ENCODE measurements around the gene TAF6L.
A peak's percentile ranks its signal among the peaks of the same experiment; 100 is the strongest.
"Not testable (repeated sequence)": the region's sequence is repeated elsewhere in the genome, so short reads cannot be mapped to it uniquely, and the experiment has no call there.

Gene TAF6L

GRCh38 chr11:62805961-62806441 is 34.8 kb downstream of the TAF6L start:
- no peak for DNase-seq

- DNase-seq: no peak
Measured at GRCh38 chr11:62806611-62807121, 35.5 kb downstream of the TAF6L start.

DNA sequence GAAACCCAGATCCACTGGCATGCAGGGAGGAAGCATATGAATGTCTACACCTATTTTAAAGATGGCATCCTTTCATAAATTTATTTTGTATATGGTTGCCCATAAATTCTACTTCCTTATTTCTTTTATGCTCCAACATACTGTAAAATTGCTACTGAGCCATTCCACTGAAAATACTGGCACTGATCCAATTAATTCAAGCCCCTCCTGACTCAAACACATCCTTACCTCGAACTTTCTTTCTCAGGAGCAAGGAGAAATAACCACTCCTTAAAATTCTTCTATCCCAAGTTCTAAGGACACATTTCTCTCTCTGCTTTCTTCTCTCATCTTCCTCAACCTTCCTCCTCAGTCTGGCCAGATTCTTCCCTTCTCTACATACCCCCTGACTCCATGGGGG is 39.6 kb downstream of the TAF6L start:
- DNase-seq: no peak

DNA sequence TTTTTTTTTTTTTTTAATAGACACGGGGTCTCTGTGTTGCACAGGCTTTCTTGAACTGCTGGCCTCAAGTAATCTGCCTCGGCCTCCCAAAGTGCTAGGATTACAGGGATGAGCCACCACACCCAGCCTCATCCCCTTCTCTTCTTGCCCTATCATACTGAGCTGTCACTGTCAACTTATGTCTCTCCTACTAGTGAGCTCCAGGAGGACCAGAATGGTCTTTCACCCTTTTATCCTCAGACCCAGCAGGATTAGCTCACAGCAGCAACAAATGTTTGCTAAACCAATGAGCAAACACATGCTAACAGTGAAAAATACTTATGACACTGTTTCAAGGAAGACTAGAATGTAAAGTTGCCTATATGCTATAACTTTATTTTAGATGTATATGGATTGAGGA is 40.5 kb downstream of the TAF6L start:
- DNase-seq: no peak

DNA sequence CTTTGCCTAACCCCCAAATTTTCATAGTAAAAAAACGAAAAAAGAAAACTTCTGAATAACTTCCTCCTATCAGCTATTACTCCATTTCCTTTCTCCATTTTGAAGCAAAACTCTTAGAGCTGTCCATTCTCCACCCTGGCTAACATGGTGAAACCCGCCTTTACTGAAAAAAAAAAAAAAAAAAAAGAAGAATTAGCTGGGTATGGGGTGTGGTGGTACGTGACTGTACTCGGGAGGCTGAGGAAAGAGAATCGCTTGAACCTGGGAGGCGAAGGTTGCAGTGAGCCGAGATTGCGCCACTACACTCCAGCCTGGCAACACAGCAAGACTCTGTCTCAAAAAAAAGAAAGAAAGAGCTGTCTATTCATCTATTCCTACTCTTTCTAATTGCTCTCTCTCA is 45.4 kb downstream of the TAF6L start:
- DNase-seq: no peak

DNA sequence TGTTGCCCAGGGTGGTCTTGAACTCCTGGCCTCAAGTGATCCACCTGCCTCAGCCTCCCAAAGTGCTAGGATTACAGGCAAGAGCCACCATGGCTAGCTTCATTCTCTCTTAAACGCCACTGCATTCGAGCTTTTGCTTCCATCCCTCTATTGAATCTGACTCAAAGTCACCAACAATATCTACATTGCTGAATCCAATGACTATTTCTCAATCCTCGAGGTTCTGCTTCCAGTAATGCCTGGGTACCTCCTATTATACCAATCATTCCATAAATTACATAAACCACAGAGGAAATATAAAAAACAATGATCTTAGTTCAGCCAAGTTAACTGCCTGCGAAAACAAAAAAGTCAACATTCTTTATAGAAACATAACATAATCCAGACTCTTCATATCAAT is 45.9 kb downstream of the TAF6L start:
- no peak for DNase-seq

GRCh38 chr11:62823677-62824076 is 52.5 kb downstream of the TAF6L start:
- no peak for DNase-seq

DNA sequence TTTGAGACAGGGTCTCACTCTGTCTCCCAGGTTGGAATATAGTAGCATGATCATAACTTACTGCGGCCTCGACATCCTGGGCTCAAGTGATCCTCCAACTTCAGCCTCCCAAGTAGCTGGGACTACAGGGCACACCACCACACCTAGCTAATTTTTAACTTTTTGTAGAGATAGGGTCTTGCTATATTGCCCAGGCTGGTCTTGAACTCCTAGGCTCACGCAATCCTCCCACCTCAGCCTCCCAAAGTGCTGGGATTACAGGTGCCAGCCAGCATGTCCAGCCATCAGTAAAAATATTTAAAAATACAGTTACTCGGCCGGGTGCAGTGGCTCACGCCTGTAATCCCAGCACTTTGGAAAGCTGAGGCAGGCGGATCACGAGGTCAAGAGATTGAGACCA is 56.9 kb downstream of the TAF6L start:
- not testable (repeated sequence) for DNase-seq

- DNase-seq: no peak
Measured at GRCh38 chr11:62830904-62831519, 59.8 kb downstream of the TAF6L start.

DNA sequence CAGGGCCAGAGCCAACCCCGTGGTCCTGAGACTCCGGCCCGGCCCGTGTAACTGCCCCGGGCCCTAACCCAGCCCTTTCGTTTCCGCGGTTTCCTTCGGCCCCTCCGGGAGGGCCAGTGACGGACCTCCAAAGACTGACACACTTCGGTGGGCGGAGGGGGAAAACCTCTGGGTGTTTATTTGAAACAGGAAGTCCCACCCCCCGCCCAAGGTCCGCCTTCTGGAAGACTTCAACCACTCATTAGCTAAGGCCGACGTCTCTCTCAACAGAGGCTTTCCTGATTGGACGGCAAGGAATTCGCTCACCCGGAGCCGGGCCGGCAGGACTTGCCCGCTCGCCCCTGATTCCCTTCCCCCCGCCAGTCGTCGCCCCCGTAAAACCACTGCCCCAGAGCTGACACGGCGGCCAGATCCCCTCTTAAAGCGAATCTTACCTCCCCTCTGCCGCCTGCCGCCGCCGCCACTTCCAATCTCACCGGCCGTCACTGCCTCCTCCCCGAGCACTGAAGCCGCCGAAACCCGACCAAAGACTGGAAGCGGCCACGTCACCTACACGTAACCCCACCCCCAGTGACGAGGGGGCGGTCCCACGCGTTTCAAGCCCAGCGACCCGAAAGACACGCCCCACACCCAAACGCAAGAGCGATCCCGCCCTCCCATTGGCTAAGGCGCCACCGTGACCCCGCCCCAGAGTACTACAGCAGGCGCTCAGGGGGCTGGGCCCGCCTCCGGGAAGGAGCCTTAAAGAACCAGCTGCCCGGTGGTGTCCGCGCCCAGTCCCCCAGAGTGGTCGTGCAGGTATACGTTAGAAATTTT is 60.5 kb downstream of the TAF6L start, which contains the start of gene STX5:
Gene STX5, minus strand, starts transcription at position 532 of the 816 bp plus-strand sequence. CDS start 808 bp downstream, outside the sequence.
- peak; percentile 100 for DNase-seq

DNA sequence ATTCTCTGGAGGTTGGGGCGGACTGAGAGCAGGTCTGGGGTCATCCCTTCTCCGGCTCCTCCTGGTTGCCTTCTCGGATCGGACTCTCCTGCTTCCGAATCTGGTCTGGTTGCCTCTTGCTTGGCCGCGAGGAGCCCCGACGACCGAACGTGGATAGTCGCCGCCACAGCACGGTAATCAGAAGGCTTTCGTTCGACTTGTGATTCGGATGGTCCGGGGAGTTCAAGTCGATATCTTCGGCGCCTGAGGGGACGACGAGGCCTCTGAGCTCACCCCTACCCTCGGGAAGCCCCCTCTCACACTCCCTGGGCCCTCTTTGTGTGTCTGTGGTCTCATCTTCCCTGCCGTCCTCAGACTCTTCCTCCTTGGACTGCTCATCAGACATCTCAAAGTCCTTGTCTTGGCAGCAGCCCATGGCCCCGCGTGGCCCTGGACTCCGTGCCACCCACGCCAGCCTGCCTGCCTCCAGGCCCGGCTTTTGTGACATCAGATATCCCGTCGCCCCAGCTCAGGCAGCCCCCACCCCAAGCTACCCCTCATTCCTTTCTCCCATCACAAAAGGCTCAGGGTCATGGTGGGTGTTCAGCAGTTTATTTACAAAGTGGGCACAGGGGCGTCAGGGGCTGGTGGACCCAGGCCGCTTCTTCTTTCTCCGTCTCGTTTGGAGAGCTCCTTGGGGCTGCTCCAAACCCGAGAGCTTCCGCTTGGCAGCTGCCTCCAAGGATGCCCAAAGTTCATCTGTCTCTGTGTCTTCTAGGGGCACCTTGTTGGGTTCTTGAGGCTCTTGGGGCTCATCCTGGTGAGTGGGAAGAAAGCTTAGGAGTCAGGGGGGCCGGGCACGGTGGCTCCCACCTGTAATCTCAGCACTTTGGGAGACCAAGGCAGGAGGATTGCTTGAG is 61.4 kb downstream of the TAF6L start, which contains the start of gene TEX54:
Gene TEX54, minus strand, starts transcription at position 506 of the 899 bp plus-strand sequence.
- DNase-seq: peak; percentile 25

DNA sequence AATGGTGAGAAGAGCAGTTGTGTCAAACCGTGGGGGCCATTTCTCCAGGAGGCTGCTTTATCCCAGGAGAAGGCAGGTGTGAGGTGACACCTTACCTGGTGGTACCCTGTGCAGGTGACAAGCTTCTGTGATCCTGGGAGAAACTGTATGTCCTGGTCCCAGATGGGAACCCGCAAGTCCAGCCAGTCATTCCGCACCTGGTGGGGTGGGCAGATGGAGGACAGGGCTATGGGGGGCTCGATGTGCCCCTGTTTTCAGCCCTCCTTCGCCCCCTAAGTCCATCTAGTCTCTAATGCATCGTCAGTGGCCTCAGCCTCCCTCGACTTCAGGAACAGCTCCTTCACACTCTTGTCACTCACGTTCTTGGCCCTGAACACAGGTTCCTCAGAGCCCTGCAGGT is 64.1 kb downstream of the TAF6L start:
- DNase-seq: no peak
